ENCODE results near the gene SEMA5B.

GRCh38 chr3:122987736-122988319 is 39.7 kb downstream of the SEMA5B start:
- TF ChIP-seq CTCF (conservative IDR thresholded peaks at IDR 0.05; ENCODE audit: low read depth, low read length) (no peak), EZH2 (IDR thresholded peaks at IDR 0.05; ENCODE audit: low read length, unreplicated experiment) (no peak), EZH2phosphoT487 (IDR thresholded peaks at IDR 0.05; ENCODE audit: borderline replicate concordance, low read length) (no peak)

Measured in PC-3 (cell line).